Memory B cell (primary cell): ENCODE measurements around the gene TMEM132E.

ENCODE experiments used
- ATAC-seq: fragments of 150-1000 bp; cut with Tn5 transposase; 2 replicates; pipeline ENCODE4 v1.10.0; 2021; ENCODE audit warnings: low read depth, mild to moderate bottlenecking, moderate library complexity
- DNase-seq, 2 donors: peaks; one replicate each; pipeline ENCODE4 v3.0.0; 2022; ENCODE audit warnings: low spot score in 2 of 2
- H3K27ac Mint-ChIP-seq: one replicate; pipeline ENCODE4 v1.8.0; 2022; ENCODE audit warnings: mild to moderate bottlenecking, moderate library complexity, mixed read lengths
- H3K27me3 Mint-ChIP-seq: one replicate; pipeline ENCODE4 v1.8.0; 2022; ENCODE audit warnings: mixed read lengths
- H3K36me3 Mint-ChIP-seq: one replicate; pipeline ENCODE4 v1.8.0; 2022; ENCODE audit warnings: mild to moderate bottlenecking, mixed read lengths
- H3K4me1 Mint-ChIP-seq: one replicate; pipeline ENCODE4 v1.8.0; 2022; ENCODE audit warnings: mixed read lengths
- H3K4me3 Mint-ChIP-seq: one replicate; pipeline ENCODE4 v1.8.0; 2022; ENCODE audit warnings: mild to moderate bottlenecking, moderate library complexity, mixed read lengths
- H3K9me3 Mint-ChIP-seq: one replicate; pipeline ENCODE4 v1.8.0; 2022; ENCODE audit warnings: mixed read lengths

Gene TMEM132E

GRCh38 chr17:34639706-34640425, 60.5 kb downstream of the TMEM132E start:
- Mint-ChIP-seq H3K27me3 (peaks cover 27% of the 10 kb centered on the region), H3K4me1 (peaks cover 2% of the 10 kb centered on the region), H3K4me3 (no peak overlapping the region), H3K36me3 (no peaks in the 10 kb centered on the region), H3K9me3 (no peaks in the 10 kb centered on the region), H3K27ac (no peak overlapping the region)
- ATAC-seq (no peak), DNase-seq (no peak)

GRCh38 chr17:34641368-34641767, 62.0 kb downstream of the TMEM132E start:
- Mint-ChIP-seq H3K4me3 (no peak overlapping the region), H3K27ac (no peak overlapping the region), H3K4me1 (peaks cover 2% of the 10 kb centered on the region), H3K9me3 (no peaks in the 10 kb centered on the region), H3K36me3 (no peaks in the 10 kb centered on the region), H3K27me3 (peaks cover 30% of the 10 kb centered on the region)
- no peak for DNase-seq
- ATAC-seq = no peak

- no peaks in the 10 kb centered on the region for H3K9me3 Mint-ChIP-seq
- no peak for ATAC-seq
- no peaks in the 10 kb centered on the region for H3K36me3 Mint-ChIP-seq
- H3K27me3 Mint-ChIP-seq = peaks cover 18% of the 10 kb centered on the region
- H3K4me1 Mint-ChIP-seq = no peaks in the 10 kb centered on the region
- H3K27ac Mint-ChIP-seq = no peak overlapping the region
- no peak for DNase-seq
- H3K4me3 Mint-ChIP-seq = no peak overlapping the region
These were observed 65.7 kb downstream of the TMEM132E start for GRCh38 chr17:34644941-34645550.

GRCh38 chr17:34645594-34645993, 66.2 kb downstream of the TMEM132E start:
- Mint-ChIP-seq H3K36me3 (no peaks in the 10 kb centered on the region), H3K27ac (no peak overlapping the region), H3K27me3 (peaks cover 15% of the 10 kb centered on the region), H3K4me1 (no peaks in the 10 kb centered on the region), H3K9me3 (no peaks in the 10 kb centered on the region), H3K4me3 (no peak overlapping the region)
- no peak for ATAC-seq
- DNase-seq = no peak

- Mint-ChIP-seq H3K27ac (no peak overlapping the region), H3K4me3 (no peak overlapping the region), H3K36me3 (no peaks in the 10 kb centered on the region), H3K4me1 (no peaks in the 10 kb centered on the region), H3K27me3 (peaks cover 15% of the 10 kb centered on the region), H3K9me3 (no peaks in the 10 kb centered on the region)
- ATAC-seq = no peak
- DNase-seq = no peak
These were observed 68.1 kb downstream of the TMEM132E start for GRCh38 chr17:34647511-34647910.

- Mint-ChIP-seq H3K9me3 (no peaks in the 10 kb centered on the region), H3K4me1 (no peaks in the 10 kb centered on the region), H3K27me3 (peaks cover 11% of the 10 kb centered on the region), H3K36me3 (no peaks in the 10 kb centered on the region), H3K27ac (no peak overlapping the region), H3K4me3 (no peak overlapping the region)
- DNase-seq (no peak), ATAC-seq (no peak)
These were observed 70.8 kb downstream of the TMEM132E start for GRCh38 chr17:34650051-34650750.

GRCh38 chr17:34651402-34651811, 72.0 kb downstream of the TMEM132E start:
- Mint-ChIP-seq H3K36me3 (no peaks in the 10 kb centered on the region), H3K4me1 (no peaks in the 10 kb centered on the region), H3K27me3 (peaks cover 8% of the 10 kb centered on the region), H3K9me3 (no peaks in the 10 kb centered on the region), H3K4me3 (no peak overlapping the region), H3K27ac (no peak overlapping the region)
- DNase-seq (no peak), ATAC-seq (no peak)

GRCh38 chr17:34652021-34652555, 72.7 kb downstream of the TMEM132E start:
- Mint-ChIP-seq H3K27ac (no peak overlapping the region), H3K27me3 (peaks cover 9% of the 10 kb centered on the region), H3K4me3 (no peak overlapping the region), H3K36me3 (no peaks in the 10 kb centered on the region), H3K4me1 (no peaks in the 10 kb centered on the region), H3K9me3 (no peaks in the 10 kb centered on the region)
- ATAC-seq (no peak), DNase-seq (no peak)

GRCh38 chr17:34653511-34653910, 74.1 kb downstream of the TMEM132E start:
- no peaks in the 10 kb centered on the region for H3K9me3 Mint-ChIP-seq
- H3K4me1 Mint-ChIP-seq = no peaks in the 10 kb centered on the region
- no peak for DNase-seq
- H3K27me3 Mint-ChIP-seq = peaks cover 11% of the 10 kb centered on the region
- no peak overlapping the region for H3K27ac Mint-ChIP-seq
- no peak for ATAC-seq
- H3K36me3 Mint-ChIP-seq = no peaks in the 10 kb centered on the region
- no peak overlapping the region for H3K4me3 Mint-ChIP-seq

- peaks cover 11% of the 10 kb centered on the region for H3K27me3 Mint-ChIP-seq
- no peaks in the 10 kb centered on the region for H3K9me3 Mint-ChIP-seq
- no peak overlapping the region for H3K4me3 Mint-ChIP-seq
- no peak for ATAC-seq
- no peak for DNase-seq
- no peak overlapping the region for H3K27ac Mint-ChIP-seq
- no peaks in the 10 kb centered on the region for H3K36me3 Mint-ChIP-seq
- H3K4me1 Mint-ChIP-seq = no peaks in the 10 kb centered on the region
These were observed 75.0 kb downstream of the TMEM132E start for GRCh38 chr17:34654276-34654880.

- H3K4me1 Mint-ChIP-seq = no peaks in the 10 kb centered on the region
- H3K36me3 Mint-ChIP-seq = no peaks in the 10 kb centered on the region
- no peaks in the 10 kb centered on the region for H3K9me3 Mint-ChIP-seq
- H3K27ac Mint-ChIP-seq = no peak overlapping the region
- ATAC-seq (no peak), DNase-seq (no peak)
- H3K4me3 Mint-ChIP-seq = no peak overlapping the region
- peaks cover 13% of the 10 kb centered on the region for H3K27me3 Mint-ChIP-seq
These were observed 75.5 kb downstream of the TMEM132E start for GRCh38 chr17:34654881-34655276.

GRCh38 chr17:34656801-34657200, 77.4 kb downstream of the TMEM132E start:
- H3K27ac Mint-ChIP-seq = no peak overlapping the region
- ATAC-seq = no peak

GRCh38 chr17:34658811-34659560, 79.6 kb downstream of the TMEM132E start:
- H3K27ac Mint-ChIP-seq = no peak overlapping the region
- H3K36me3 Mint-ChIP-seq = no peaks in the 10 kb centered on the region
- no peaks in the 10 kb centered on the region for H3K4me1 Mint-ChIP-seq
- H3K9me3 Mint-ChIP-seq = no peaks in the 10 kb centered on the region
- DNase-seq (no peak), ATAC-seq (no peak)
- peaks cover 15% of the 10 kb centered on the region for H3K27me3 Mint-ChIP-seq
- H3K4me3 Mint-ChIP-seq = no peak overlapping the region

More at GRCh38 chr17:34656801-34657200, 77.4 kb downstream of the TMEM132E start:
- H3K9me3 Mint-ChIP-seq = no peaks in the 10 kb centered on the region
- no peaks in the 10 kb centered on the region for H3K4me1 Mint-ChIP-seq
- DNase-seq = no peak
- H3K27me3 Mint-ChIP-seq = peaks cover 18% of the 10 kb centered on the region
- H3K36me3 Mint-ChIP-seq = no peaks in the 10 kb centered on the region
- no peak overlapping the region for H3K4me3 Mint-ChIP-seq
